HS-27A (cell line): ENCODE data around the gene CIC.
"Not testable (repeated sequence)": the region's sequence is repeated elsewhere in the genome, so short reads cannot be mapped to it uniquely, and the experiment has no call there.

Experiments used
- DNase-seq: peaks from one replicate; pipeline ENCODE4 v3.0.0-alpha.2; 2012; ENCODE audit warnings: low read depth, missing footprints

CIC gene

GRCh38 chr19:42333975-42334696 is 65.1 kb downstream of the CIC start:
- DNase-seq, result no peak

- no peak for DNase-seq
Measured at GRCh38 chr19:42334697-42335373, 65.8 kb downstream of the CIC start.

GRCh38 chr19:42335374-42335936 is 66.4 kb downstream of the CIC start:
- no peak for DNase-seq

GRCh38 chr19:42335971-42336370 is 66.9 kb downstream of the CIC start:
- no peak for DNase-seq

- DNase-seq, result not testable (repeated sequence)
Measured at GRCh38 chr19:42339126-42339860, 70.2 kb downstream of the CIC start.

GRCh38 chr19:42339922-42340321 is 70.9 kb downstream of the CIC start:
- not testable (repeated sequence) for DNase-seq

- DNase-seq, result no peak
Measured at GRCh38 chr19:42343344-42344110, 74.5 kb downstream of the CIC start.

- DNase-seq, result no peak
Measured at GRCh38 chr19:42344336-42344893, 75.4 kb downstream of the CIC start.
